H9 (cell line): ENCODE results near the gene AGT. TPM values are rescaled to one million over a fixed set of nuclear protein-coding genes. Genes with fewer than 3 reads are reported as not detected.
A peak's percentile ranks its signal among the peaks of the same experiment; 100 is the strongest.

ENCODE experiments used
- DNase-seq: peaks from one replicate; pipeline ENCODE4 v3.0.0-alpha.2; 2017
- H2AFZ ChIP-seq: one replicate; pipeline ENCODE4 v1.6.1; 2013; ENCODE audit warnings: mild to moderate bottlenecking, low read length, control low read depth, moderate library complexity
- H2AK5ac ChIP-seq: 2 replicates; pipeline ENCODE4 v1.6.1; 2013; ENCODE audit warnings: low read length, control low read depth, mixed read lengths; ENCODE audit not compliant: insufficient read length
- H2BK120ac ChIP-seq: one replicate; pipeline ENCODE4 v1.6.1; 2013; ENCODE audit warnings: low read depth, mild to moderate bottlenecking, low read length, control low read depth, inconsistent platforms; ENCODE audit not compliant: poor library complexity, severe bottlenecking
- H2BK12ac ChIP-seq: 2 replicates; pipeline ENCODE4 v1.6.1; 2013; ENCODE audit warnings: low read length, control low read depth, mixed read lengths, low read depth; ENCODE audit not compliant: insufficient read length
- H2BK15ac ChIP-seq: 2 replicates; pipeline ENCODE4 v1.6.1; 2013; ENCODE audit warnings: low read depth, low read length, control low read depth
- H2BK20ac ChIP-seq: one replicate; pipeline ENCODE4 v1.6.1; 2013; ENCODE audit warnings: low read depth, mild to moderate bottlenecking, low read length, control low read depth, inconsistent platforms; ENCODE audit not compliant: poor library complexity, severe bottlenecking
- H2BK5ac ChIP-seq: 2 replicates; pipeline ENCODE4 v1.6.1; 2013; ENCODE audit warnings: low read length, control low read depth, mixed read lengths; ENCODE audit not compliant: insufficient read length
- H3K14ac ChIP-seq: 2 replicates; pipeline ENCODE4 v1.6.1; 2013; ENCODE audit warnings: low read length, control low read depth; ENCODE audit not compliant: insufficient read depth
- H3K18ac ChIP-seq: 2 replicates; pipeline ENCODE4 v1.6.1; 2013; ENCODE audit warnings: low read depth, mild to moderate bottlenecking, mixed read lengths, low read length, control low read depth; ENCODE audit not compliant: insufficient read length
- H3K23ac ChIP-seq: 2 replicates; pipeline ENCODE4 v1.6.1; 2013; ENCODE audit warnings: low read length, control low read depth, mixed read lengths, low read depth; ENCODE audit not compliant: insufficient read length
- H3K23me2 ChIP-seq: 2 replicates; pipeline ENCODE4 v1.6.1; 2013; ENCODE audit warnings: low read depth, mild to moderate bottlenecking, mixed read lengths, low read length, control low read depth; ENCODE audit not compliant: insufficient read length, poor library complexity, severe bottlenecking
- H3K27ac ChIP-seq: 2 replicates; pipeline ENCODE4 v1.5.1; 2013; ENCODE audit warnings: low read length, control low read depth, mixed read lengths, low read depth; ENCODE audit not compliant: insufficient read length
- H3K27me3 ChIP-seq: 2 replicates; pipeline ENCODE4 v1.6.1; 2013; ENCODE audit warnings: low read length, control low read depth, inconsistent platforms; ENCODE audit not compliant: insufficient read depth
- H3K4ac ChIP-seq: 2 replicates; pipeline ENCODE4 v1.6.1; 2013; ENCODE audit warnings: low read depth, mild to moderate bottlenecking, control low read depth, inconsistent platforms, low read length, moderate library complexity
- H3K4me1 ChIP-seq: 2 replicates; pipeline ENCODE4 v1.6.1; 2013; ENCODE audit warnings: low read length, control low read depth, inconsistent platforms; ENCODE audit not compliant: insufficient read depth
- H3K4me2 ChIP-seq: 2 replicates; pipeline ENCODE4 v1.6.1; 2013; ENCODE audit warnings: low read length, control low read depth, mixed read lengths; ENCODE audit not compliant: insufficient read length, insufficient read depth
- H3K56ac ChIP-seq: 2 replicates; pipeline ENCODE4 v1.6.1; 2013; ENCODE audit warnings: low read depth, mild to moderate bottlenecking, mixed read lengths, low read length, control low read depth; ENCODE audit not compliant: insufficient read length
- H3K79me1 ChIP-seq: 2 replicates; pipeline ENCODE4 v1.6.1; 2013; ENCODE audit warnings: low read depth, mild to moderate bottlenecking, moderate library complexity, low read length, control low read depth, inconsistent platforms; ENCODE audit not compliant: insufficient read depth, poor library complexity, severe bottlenecking
- H3K79me2 ChIP-seq: 2 replicates; pipeline ENCODE4 v1.6.1; 2013; ENCODE audit warnings: low read length, control low read depth, inconsistent platforms; ENCODE audit not compliant: insufficient read depth
- H3K9ac ChIP-seq: 2 replicates; pipeline ENCODE4 v1.6.1; 2013; ENCODE audit warnings: low read length, control low read depth, mixed read lengths; ENCODE audit not compliant: insufficient read length; ENCODE audit errors: extremely low read depth
- H3K9me3 ChIP-seq: one replicate; pipeline ENCODE4 v1.6.1; 2013; ENCODE audit warnings: low read depth, low read length, inconsistent platforms; ENCODE audit not compliant: control insufficient read depth
- H3T11ph ChIP-seq: one replicate; pipeline ENCODE4 v1.6.1; 2013; ENCODE audit warnings: mild to moderate bottlenecking, low read length, control low read depth, inconsistent platforms
- H4K20me1 ChIP-seq: one replicate; pipeline ENCODE4 v1.6.1; 2013; ENCODE audit not compliant: control insufficient read depth, insufficient read length, insufficient read depth
- H4K5ac ChIP-seq: 2 replicates; pipeline ENCODE4 v1.6.1; 2013; ENCODE audit warnings: low read depth, mild to moderate bottlenecking, mixed read lengths, low read length, control low read depth; ENCODE audit not compliant: insufficient read length
- H4K8ac ChIP-seq: replicated peaks from 2 replicates; pipeline ENCODE4 v1.6.1; 2013; ENCODE audit warnings: low read length, control low read depth, mixed read lengths, low read depth; ENCODE audit not compliant: insufficient read length
- H4K91ac ChIP-seq: 2 replicates; pipeline ENCODE4 v1.6.1; 2013; ENCODE audit warnings: low read depth, mild to moderate bottlenecking, moderate library complexity, mixed read lengths, low read length, control low read depth; ENCODE audit not compliant: insufficient read length
- H3K27ac Mint-ChIP-seq, 3 experiments: 2 replicates in 2 of 3; 3 replicates in 1 of 3; pipeline ENCODE4 v1.8.0; 2020 to 2021; ENCODE audit warnings: mixed read lengths in 3 of 3, mild to moderate bottlenecking in 1 of 3, moderate library complexity in 1 of 3
- H3K27me3 Mint-ChIP-seq: 2 replicates; pipeline ENCODE4 v1.8.0; 2021; ENCODE audit warnings: low read depth, mild to moderate bottlenecking, moderate library complexity, mixed read lengths
- H3K36me3 Mint-ChIP-seq, 3 experiments: 2 replicates in 2 of 3; 3 replicates in 1 of 3; pipeline ENCODE4 v1.8.0; 2020 to 2021; ENCODE audit warnings: low read depth in 3 of 3, mixed read lengths in 3 of 3; ENCODE audit not compliant: insufficient read depth in 1 of 3
- H3K4me1 Mint-ChIP-seq, 2 experiments: 2 replicates each; pipeline ENCODE4 v1.8.0; 2020; ENCODE audit warnings: mixed read lengths in 2 of 2
- H3K4me3 Mint-ChIP-seq, 2 experiments: 2 replicates in 1 of 2; 3 replicates in 1 of 2; pipeline ENCODE4 v1.8.0; 2020 to 2021; ENCODE audit warnings: mild to moderate bottlenecking in 2 of 2, mixed read lengths in 2 of 2, moderate library complexity in 1 of 2
- H3K9me3 Mint-ChIP-seq, 2 experiments: 2 replicates in 1 of 2; 3 replicates in 1 of 2; pipeline ENCODE4 v1.8.0; 2020; ENCODE audit warnings: mild to moderate bottlenecking in 2 of 2, mixed read lengths in 2 of 2, moderate library complexity in 1 of 2
- WGBS: extraction: QIAGEN DNeasy Blood & Tissue Kit; methylation state at CpG from one replicate; pipeline ENCODE4 v1.1.7; 2013; ENCODE audit warnings: missing lambda C conversion rate, low lambda C conversion rate, mixed read lengths; ENCODE audit not compliant: insufficient read length; ENCODE audit errors: extremely low coverage; 5-methylcytosine and 5-hydroxymethylcytosine counted together
- total RNA-seq: library from RNA; stranded (reverse); gene quantifications from 2 replicates; pipeline ENCODE4 v1.2.1, GENCODE V29; 2021
- TF ChIP-seq, protein P1 (sequence below): fragments of 200-600 bp; sonication (generic); conservative IDR thresholded peaks from 3 replicates; pipeline ENCODE4 v1.8.0; 2021; ENCODE audit warnings: antibody characterized with exemption, mild to moderate bottlenecking

The AGT gene
- total RNA-seq, 1 experiment from 2014 or later, result not detected

DNA sequence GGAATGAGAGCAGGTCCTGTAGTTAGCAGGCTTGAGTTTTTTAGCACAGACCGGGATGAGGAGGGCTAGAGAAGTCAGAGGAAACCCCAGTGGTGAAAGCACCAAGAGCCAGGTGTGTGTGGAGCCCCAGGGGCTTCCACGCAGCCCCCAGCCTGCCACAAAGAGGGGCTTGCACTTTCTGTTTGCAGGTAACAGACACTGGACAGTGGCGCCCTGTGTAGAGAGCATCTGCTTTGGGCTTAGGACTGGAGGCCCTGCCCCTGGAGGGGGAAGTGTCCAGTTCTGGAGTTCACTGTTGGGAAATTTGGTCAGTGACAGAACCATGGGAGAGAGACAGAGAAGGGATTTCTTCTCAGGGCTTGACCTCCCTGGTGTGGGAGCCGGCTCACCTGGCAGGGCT is 19.5 kb downstream of the AGT start:
- no peak overlapping the region for H3K4me3 Mint-ChIP-seq
- H3K79me2 ChIP-seq, result no peaks in the 10 kb centered on the region
- no peak overlapping the region for H4K8ac ChIP-seq
- H2AFZ ChIP-seq, result no peak overlapping the region
- no peak overlapping the region for H2BK15ac ChIP-seq
- no peak overlapping the region for H3K27ac ChIP-seq
- H3T11ph ChIP-seq, result no peak overlapping the region
- no peak overlapping the region for H3K14ac ChIP-seq
- DNase-seq, result no peak
- H3K4me1 Mint-ChIP-seq, result peaks cover 4 to 11% of the 10 kb centered on the region in 2 experiments
- no peak overlapping the region for H2BK120ac ChIP-seq
- no peaks in the 10 kb centered on the region for H3K27me3 ChIP-seq
- H3K27ac Mint-ChIP-seq, result peak overlapping the region in 2 of 3 experiments; percentile 1 to 61; a peak in 2 of 7 replicates
- no peak overlapping the region for H2BK12ac ChIP-seq
- H4K91ac ChIP-seq, result no peak overlapping the region
- H3K4me2 ChIP-seq, result no peak overlapping the region
- H3K4ac ChIP-seq, result no peak overlapping the region
- WGBS, result no CpG with 5 or more reads among the region's 4 CpGs
- no peak overlapping the region for H2BK5ac ChIP-seq
- no peak overlapping the region for H3K18ac ChIP-seq
- H3K4me1 ChIP-seq, result no peaks in the 10 kb centered on the region
- H3K79me1 ChIP-seq, result no peaks in the 10 kb centered on the region
- no peaks in the 10 kb centered on the region for H4K20me1 ChIP-seq
- H4K5ac ChIP-seq, result no peak overlapping the region
- no peaks in the 10 kb centered on the region for H3K9me3 Mint-ChIP-seq
- TF ChIP-seq, protein P1, sequence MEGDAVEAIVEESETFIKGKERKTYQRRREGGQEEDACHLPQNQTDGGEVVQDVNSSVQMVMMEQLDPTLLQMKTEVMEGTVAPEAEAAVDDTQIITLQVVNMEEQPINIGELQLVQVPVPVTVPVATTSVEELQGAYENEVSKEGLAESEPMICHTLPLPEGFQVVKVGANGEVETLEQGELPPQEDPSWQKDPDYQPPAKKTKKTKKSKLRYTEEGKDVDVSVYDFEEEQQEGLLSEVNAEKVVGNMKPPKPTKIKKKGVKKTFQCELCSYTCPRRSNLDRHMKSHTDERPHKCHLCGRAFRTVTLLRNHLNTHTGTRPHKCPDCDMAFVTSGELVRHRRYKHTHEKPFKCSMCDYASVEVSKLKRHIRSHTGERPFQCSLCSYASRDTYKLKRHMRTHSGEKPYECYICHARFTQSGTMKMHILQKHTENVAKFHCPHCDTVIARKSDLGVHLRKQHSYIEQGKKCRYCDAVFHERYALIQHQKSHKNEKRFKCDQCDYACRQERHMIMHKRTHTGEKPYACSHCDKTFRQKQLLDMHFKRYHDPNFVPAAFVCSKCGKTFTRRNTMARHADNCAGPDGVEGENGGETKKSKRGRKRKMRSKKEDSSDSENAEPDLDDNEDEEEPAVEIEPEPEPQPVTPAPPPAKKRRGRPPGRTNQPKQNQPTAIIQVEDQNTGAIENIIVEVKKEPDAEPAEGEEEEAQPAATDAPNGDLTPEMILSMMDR, result no peak
- H3K9me3 ChIP-seq, result no peaks in the 10 kb centered on the region
- peaks cover 7% of the 10 kb centered on the region for H3K27me3 Mint-ChIP-seq
- no peak overlapping the region for H2AK5ac ChIP-seq
- H2BK20ac ChIP-seq, result no peak overlapping the region
- H3K23me2 ChIP-seq, result no peaks in the 10 kb centered on the region
- no peak overlapping the region for H3K23ac ChIP-seq
- H3K36me3 Mint-ChIP-seq, result peaks cover 18 to 40% (median 37%) of the 10 kb centered on the region in 3 experiments; a peak in 6 of 7 replicates
- no peak overlapping the region for H3K56ac ChIP-seq
- no peak overlapping the region for H3K9ac ChIP-seq
